HepG2 (cell line): Measurements from ENCODE around the gene CHFR.

Experiments used
- CBX5 ChIP-seq: sonication (generic); formaldehyde crosslinking; IDR thresholded peaks from 2 replicates; pipeline ENCODE4 v1.4.0; 2020; ENCODE audit warnings: missing genetic modification reagents, borderline replicate concordance
- GTF2F1 ChIP-seq: fragments of 150-350 bp; IDR thresholded peaks from 2 replicates; pipeline ENCODE4 v1.6.1; 2014; ENCODE audit warnings: low read length
- TF ChIP-seq, protein P1 (sequence below): sonication (generic); formaldehyde crosslinking; IDR thresholded peaks from 2 replicates; pipeline ENCODE4 v1.5.0; 2020; ENCODE audit warnings: mild to moderate bottlenecking, missing genetic modification reagents, moderate library complexity

GRCh38 chr12:132784580-132784979 lies 102.8 kb downstream of the CHFR start:
- no peak for TF ChIP-seq GTF2F1
- TF ChIP-seq CBX5 (CRISPR knock-in tag): no peak
- TF ChIP-seq, protein P1, sequence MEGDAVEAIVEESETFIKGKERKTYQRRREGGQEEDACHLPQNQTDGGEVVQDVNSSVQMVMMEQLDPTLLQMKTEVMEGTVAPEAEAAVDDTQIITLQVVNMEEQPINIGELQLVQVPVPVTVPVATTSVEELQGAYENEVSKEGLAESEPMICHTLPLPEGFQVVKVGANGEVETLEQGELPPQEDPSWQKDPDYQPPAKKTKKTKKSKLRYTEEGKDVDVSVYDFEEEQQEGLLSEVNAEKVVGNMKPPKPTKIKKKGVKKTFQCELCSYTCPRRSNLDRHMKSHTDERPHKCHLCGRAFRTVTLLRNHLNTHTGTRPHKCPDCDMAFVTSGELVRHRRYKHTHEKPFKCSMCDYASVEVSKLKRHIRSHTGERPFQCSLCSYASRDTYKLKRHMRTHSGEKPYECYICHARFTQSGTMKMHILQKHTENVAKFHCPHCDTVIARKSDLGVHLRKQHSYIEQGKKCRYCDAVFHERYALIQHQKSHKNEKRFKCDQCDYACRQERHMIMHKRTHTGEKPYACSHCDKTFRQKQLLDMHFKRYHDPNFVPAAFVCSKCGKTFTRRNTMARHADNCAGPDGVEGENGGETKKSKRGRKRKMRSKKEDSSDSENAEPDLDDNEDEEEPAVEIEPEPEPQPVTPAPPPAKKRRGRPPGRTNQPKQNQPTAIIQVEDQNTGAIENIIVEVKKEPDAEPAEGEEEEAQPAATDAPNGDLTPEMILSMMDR (CRISPR knock-in tag): no peak
